H9 (cell line): ENCODE results near the gene CLOCK. TPM values are rescaled to one million over a fixed set of nuclear protein-coding genes. Genes with fewer than 3 reads are reported as not detected.

ENCODE experiments used
- DNase-seq: peaks from one replicate; pipeline ENCODE4 v3.0.0-alpha.2; 2017
- H2AFZ ChIP-seq: one replicate; pipeline ENCODE4 v1.6.1; 2013; ENCODE audit warnings: mild to moderate bottlenecking, low read length, control low read depth, moderate library complexity
- H2AK5ac ChIP-seq: 2 replicates; pipeline ENCODE4 v1.6.1; 2013; ENCODE audit warnings: low read length, control low read depth, mixed read lengths; ENCODE audit not compliant: insufficient read length
- H2BK120ac ChIP-seq: one replicate; pipeline ENCODE4 v1.6.1; 2013; ENCODE audit warnings: low read depth, mild to moderate bottlenecking, low read length, control low read depth, inconsistent platforms; ENCODE audit not compliant: poor library complexity, severe bottlenecking
- H2BK12ac ChIP-seq: 2 replicates; pipeline ENCODE4 v1.6.1; 2013; ENCODE audit warnings: low read length, control low read depth, mixed read lengths, low read depth; ENCODE audit not compliant: insufficient read length
- H2BK15ac ChIP-seq: 2 replicates; pipeline ENCODE4 v1.6.1; 2013; ENCODE audit warnings: low read depth, low read length, control low read depth
- H2BK20ac ChIP-seq: one replicate; pipeline ENCODE4 v1.6.1; 2013; ENCODE audit warnings: low read depth, mild to moderate bottlenecking, low read length, control low read depth, inconsistent platforms; ENCODE audit not compliant: poor library complexity, severe bottlenecking
- H2BK5ac ChIP-seq: 2 replicates; pipeline ENCODE4 v1.6.1; 2013; ENCODE audit warnings: low read length, control low read depth, mixed read lengths; ENCODE audit not compliant: insufficient read length
- H3K14ac ChIP-seq: 2 replicates; pipeline ENCODE4 v1.6.1; 2013; ENCODE audit warnings: low read length, control low read depth; ENCODE audit not compliant: insufficient read depth
- H3K18ac ChIP-seq: 2 replicates; pipeline ENCODE4 v1.6.1; 2013; ENCODE audit warnings: low read depth, mild to moderate bottlenecking, mixed read lengths, low read length, control low read depth; ENCODE audit not compliant: insufficient read length
- H3K23ac ChIP-seq: 2 replicates; pipeline ENCODE4 v1.6.1; 2013; ENCODE audit warnings: low read length, control low read depth, mixed read lengths, low read depth; ENCODE audit not compliant: insufficient read length
- H3K23me2 ChIP-seq: 2 replicates; pipeline ENCODE4 v1.6.1; 2013; ENCODE audit warnings: low read depth, mild to moderate bottlenecking, mixed read lengths, low read length, control low read depth; ENCODE audit not compliant: insufficient read length, poor library complexity, severe bottlenecking
- H3K27ac ChIP-seq: 2 replicates; pipeline ENCODE4 v1.5.1; 2013; ENCODE audit warnings: low read length, control low read depth, mixed read lengths, low read depth; ENCODE audit not compliant: insufficient read length
- H3K27me3 ChIP-seq: 2 replicates; pipeline ENCODE4 v1.6.1; 2013; ENCODE audit warnings: low read length, control low read depth, inconsistent platforms; ENCODE audit not compliant: insufficient read depth
- H3K4ac ChIP-seq: 2 replicates; pipeline ENCODE4 v1.6.1; 2013; ENCODE audit warnings: low read depth, mild to moderate bottlenecking, control low read depth, inconsistent platforms, low read length, moderate library complexity
- H3K4me1 ChIP-seq: 2 replicates; pipeline ENCODE4 v1.6.1; 2013; ENCODE audit warnings: low read length, control low read depth, inconsistent platforms; ENCODE audit not compliant: insufficient read depth
- H3K4me2 ChIP-seq: 2 replicates; pipeline ENCODE4 v1.6.1; 2013; ENCODE audit warnings: low read length, control low read depth, mixed read lengths; ENCODE audit not compliant: insufficient read length, insufficient read depth
- H3K56ac ChIP-seq: 2 replicates; pipeline ENCODE4 v1.6.1; 2013; ENCODE audit warnings: low read depth, mild to moderate bottlenecking, mixed read lengths, low read length, control low read depth; ENCODE audit not compliant: insufficient read length
- H3K79me1 ChIP-seq: 2 replicates; pipeline ENCODE4 v1.6.1; 2013; ENCODE audit warnings: low read depth, mild to moderate bottlenecking, moderate library complexity, low read length, control low read depth, inconsistent platforms; ENCODE audit not compliant: insufficient read depth, poor library complexity, severe bottlenecking
- H3K79me2 ChIP-seq: 2 replicates; pipeline ENCODE4 v1.6.1; 2013; ENCODE audit warnings: low read length, control low read depth, inconsistent platforms; ENCODE audit not compliant: insufficient read depth
- H3K9ac ChIP-seq: 2 replicates; pipeline ENCODE4 v1.6.1; 2013; ENCODE audit warnings: low read length, control low read depth, mixed read lengths; ENCODE audit not compliant: insufficient read length; ENCODE audit errors: extremely low read depth
- H3K9me3 ChIP-seq: one replicate; pipeline ENCODE4 v1.6.1; 2013; ENCODE audit warnings: low read depth, low read length, inconsistent platforms; ENCODE audit not compliant: control insufficient read depth
- H3T11ph ChIP-seq: one replicate; pipeline ENCODE4 v1.6.1; 2013; ENCODE audit warnings: mild to moderate bottlenecking, low read length, control low read depth, inconsistent platforms
- H4K20me1 ChIP-seq: one replicate; pipeline ENCODE4 v1.6.1; 2013; ENCODE audit not compliant: control insufficient read depth, insufficient read length, insufficient read depth
- H4K5ac ChIP-seq: 2 replicates; pipeline ENCODE4 v1.6.1; 2013; ENCODE audit warnings: low read depth, mild to moderate bottlenecking, mixed read lengths, low read length, control low read depth; ENCODE audit not compliant: insufficient read length
- H4K8ac ChIP-seq: replicated peaks from 2 replicates; pipeline ENCODE4 v1.6.1; 2013; ENCODE audit warnings: low read length, control low read depth, mixed read lengths, low read depth; ENCODE audit not compliant: insufficient read length
- H4K91ac ChIP-seq: 2 replicates; pipeline ENCODE4 v1.6.1; 2013; ENCODE audit warnings: low read depth, mild to moderate bottlenecking, moderate library complexity, mixed read lengths, low read length, control low read depth; ENCODE audit not compliant: insufficient read length
- H3K27ac Mint-ChIP-seq, 3 experiments: 2 replicates in 2 of 3; 3 replicates in 1 of 3; pipeline ENCODE4 v1.8.0; 2020 to 2021; ENCODE audit warnings: mixed read lengths in 3 of 3, mild to moderate bottlenecking in 1 of 3, moderate library complexity in 1 of 3
- H3K27me3 Mint-ChIP-seq: 2 replicates; pipeline ENCODE4 v1.8.0; 2021; ENCODE audit warnings: low read depth, mild to moderate bottlenecking, moderate library complexity, mixed read lengths
- H3K36me3 Mint-ChIP-seq, 3 experiments: 2 replicates in 2 of 3; 3 replicates in 1 of 3; pipeline ENCODE4 v1.8.0; 2020 to 2021; ENCODE audit warnings: low read depth in 3 of 3, mixed read lengths in 3 of 3; ENCODE audit not compliant: insufficient read depth in 1 of 3
- H3K4me1 Mint-ChIP-seq, 2 experiments: 2 replicates each; pipeline ENCODE4 v1.8.0; 2020; ENCODE audit warnings: mixed read lengths in 2 of 2
- H3K4me3 Mint-ChIP-seq, 2 experiments: 2 replicates in 1 of 2; 3 replicates in 1 of 2; pipeline ENCODE4 v1.8.0; 2020 to 2021; ENCODE audit warnings: mild to moderate bottlenecking in 2 of 2, mixed read lengths in 2 of 2, moderate library complexity in 1 of 2
- H3K9me3 Mint-ChIP-seq, 2 experiments: 2 replicates in 1 of 2; 3 replicates in 1 of 2; pipeline ENCODE4 v1.8.0; 2020; ENCODE audit warnings: mild to moderate bottlenecking in 2 of 2, mixed read lengths in 2 of 2, moderate library complexity in 1 of 2
- CTCF ChIP-seq: fragments of 200-600 bp; sonication (generic); conservative IDR thresholded peaks from 3 replicates; pipeline ENCODE4 v1.8.0; 2021; ENCODE audit warnings: antibody characterized with exemption, mild to moderate bottlenecking
- WGBS: extraction: QIAGEN DNeasy Blood & Tissue Kit; methylation state at CpG from one replicate; pipeline ENCODE4 v1.1.7; 2013; ENCODE audit warnings: missing lambda C conversion rate, low lambda C conversion rate, mixed read lengths; ENCODE audit not compliant: insufficient read length; ENCODE audit errors: extremely low coverage; 5-methylcytosine and 5-hydroxymethylcytosine counted together
- total RNA-seq: library from RNA; stranded (reverse); gene quantifications from 2 replicates; pipeline ENCODE4 v1.2.1, GENCODE V29; 2021

Gene CLOCK
- total RNA-seq, 1 experiment from 2014 or later = 16.2 TPM

DNA sequence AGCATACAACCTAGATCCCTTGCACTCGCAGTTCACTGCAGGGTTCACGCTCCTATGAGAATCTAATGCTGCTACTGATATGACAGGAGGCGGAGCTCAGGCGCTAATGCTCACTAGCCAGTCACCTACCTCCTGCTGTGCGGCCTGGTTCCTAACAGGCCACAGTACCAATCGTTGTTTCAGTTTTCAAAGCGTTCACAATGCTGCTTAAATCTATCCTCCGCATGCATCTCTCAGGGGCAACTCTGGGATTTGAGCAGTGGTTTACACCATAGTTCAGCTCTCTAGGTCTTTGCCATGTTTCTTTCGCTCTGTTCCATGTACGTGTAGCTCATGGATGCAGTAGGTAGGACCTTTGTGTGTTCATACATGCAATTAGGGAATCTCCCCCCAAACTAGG, 47.2 kb downstream of the CLOCK start:
- peaks cover 9 to 20% (median 12%) of the 10 kb centered on the region in 3 experiments for H3K36me3 Mint-ChIP-seq
- H3K4me2 ChIP-seq = no peak overlapping the region

More for the DNA sequence above, 47.2 kb downstream of the CLOCK start:
- Histone ChIP-seq H3K79me2 (0 out of 2 replicates have a peak, but pooled peaks cover 2% of the 10 kb centered on the region), H2BK120ac (no peak overlapping the region), H4K20me1 (no peaks in the 10 kb centered on the region), H4K8ac (no peak overlapping the region), H2AFZ (no peak overlapping the region), H3K56ac (no peak overlapping the region), H3K14ac (no peak overlapping the region), H3K23ac (no peak overlapping the region), H4K91ac (no peak overlapping the region), H3K18ac (no peak overlapping the region), H3K23me2 (no peaks in the 10 kb centered on the region), H3K27me3 (no peaks in the 10 kb centered on the region), H3K4me1 (0 out of 2 replicates have a peak, but pooled peaks cover 3% of the 10 kb centered on the region), H2BK15ac (no peak overlapping the region), H3K9ac (no peak overlapping the region), H3K27ac (no peak overlapping the region), H3T11ph (no peak overlapping the region), H3K4ac (no peak overlapping the region), H3K79me1 (peaks cover 5% of the 10 kb centered on the region), H2AK5ac (no peak overlapping the region), H4K5ac (no peak overlapping the region), H2BK5ac (no peak overlapping the region), H2BK12ac (no peak overlapping the region), H3K9me3 (no peaks in the 10 kb centered on the region), H2BK20ac (no peak overlapping the region)
- DNase-seq = no peak
- no peak overlapping the region for H3K27ac Mint-ChIP-seq
- TF ChIP-seq CTCF = no peak
- H3K4me1 Mint-ChIP-seq = peaks cover 9% of the 10 kb centered on the region in 2 experiments
- H3K9me3 Mint-ChIP-seq = peaks cover 4 to 6% of the 10 kb centered on the region in 2 experiments; a peak in 2 of 5 replicates
- WGBS = no CpG with 5 or more reads among the region's 10 CpGs
- H3K27me3 Mint-ChIP-seq = no peaks in the 10 kb centered on the region
- H3K4me3 Mint-ChIP-seq = no peak overlapping the region
